HG03045 (cell line): ENCODE results near the gene VCL.
"Not testable (repeated sequence)": the region's sequence is repeated elsewhere in the genome, so short reads cannot be mapped to it uniquely, and the experiment has no call there.

Experiments used
- ATAC-seq: cut with Tn5 transposase; IDR thresholded peaks from one replicate; pipeline ENCODE4 v1.9.1; 2021; ENCODE audit warnings: mild to moderate bottlenecking, moderate library complexity; ENCODE audit not compliant: unreplicated experiment

VCL gene

GRCh38 chr10:73971636-73972354 lies 26.1 kb upstream of the VCL start:
- no peak for ATAC-seq

- no peak for ATAC-seq
These were observed 24.5 kb upstream of the VCL start for GRCh38 chr10:73973427-73973826.

GRCh38 chr10:73974309-73974946 lies 23.5 kb upstream of the VCL start:
- ATAC-seq, result no peak

DNA sequence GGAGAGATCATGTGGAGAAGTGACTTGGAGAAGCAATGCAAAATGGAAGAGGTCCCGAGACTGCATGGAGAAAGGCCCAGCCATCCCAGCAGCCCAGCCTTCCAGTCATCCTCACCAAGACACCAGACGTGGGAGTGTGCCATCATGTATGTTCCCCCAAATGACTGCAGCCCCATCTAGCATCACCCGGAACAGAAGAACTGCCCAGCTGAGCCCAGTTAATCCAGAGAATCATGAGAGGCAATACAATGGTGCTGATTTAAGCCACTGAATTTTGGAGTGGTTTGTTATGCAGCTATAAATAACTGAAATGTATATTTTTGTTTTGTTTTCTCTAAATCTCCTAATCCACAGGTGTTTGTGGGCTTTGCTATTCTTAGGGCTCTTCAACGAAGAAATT lies 22.5 kb upstream of the VCL start:
- ATAC-seq, result no peak

GRCh38 chr10:73979141-73979808 lies 18.6 kb upstream of the VCL start:
- no peak for ATAC-seq

DNA sequence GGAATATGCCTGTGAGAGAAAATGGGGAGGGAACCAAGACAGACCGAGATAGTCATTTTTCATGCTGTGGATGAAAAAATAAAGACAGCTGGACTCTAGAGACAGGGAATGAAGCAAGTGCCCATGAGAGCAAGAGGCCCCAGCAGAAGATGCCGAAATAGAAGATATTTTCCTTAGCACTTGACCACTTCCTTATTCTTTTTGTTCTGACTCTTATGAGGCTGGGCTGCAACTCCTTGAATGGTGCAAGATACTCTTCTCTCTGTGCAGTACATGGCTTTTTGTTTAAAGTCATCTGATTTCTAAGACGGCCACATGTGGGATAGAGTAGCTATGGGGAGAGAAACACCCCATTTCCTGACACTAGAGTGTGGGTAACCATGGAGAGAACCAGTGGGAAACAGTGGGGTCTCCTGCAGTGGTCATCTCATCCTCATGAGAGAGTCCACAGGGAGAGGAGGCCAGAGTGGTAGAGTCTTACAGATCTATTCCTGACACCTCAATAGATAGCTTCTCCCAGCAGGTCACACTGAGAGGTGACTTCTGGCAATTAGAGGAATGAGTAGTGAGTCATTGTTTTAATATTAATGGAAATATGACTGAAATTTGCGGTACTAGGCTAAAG lies 18.0 kb upstream of the VCL start:
- no peak for ATAC-seq

DNA sequence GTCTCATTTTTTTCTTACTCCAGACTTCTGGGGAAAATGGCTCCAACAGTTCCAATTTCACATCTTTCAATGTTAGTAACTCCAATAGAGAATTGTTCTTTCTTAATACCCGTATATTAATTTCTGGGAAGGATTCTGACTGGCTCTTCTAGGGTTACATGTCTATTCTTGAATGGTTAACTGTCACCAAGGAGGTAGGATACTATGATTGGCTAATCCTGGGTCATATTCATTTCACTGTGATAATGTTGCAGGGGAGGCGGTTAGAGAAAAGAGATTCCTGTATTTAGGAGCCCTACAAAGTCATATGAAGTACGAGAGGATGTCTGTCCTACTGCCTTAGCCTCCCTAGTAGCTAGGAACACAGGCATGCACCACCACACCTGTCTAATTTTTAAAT lies 16.1 kb upstream of the VCL start:
- no peak for ATAC-seq

GRCh38 chr10:73983096-73984047 lies 14.5 kb upstream of the VCL start:
- no peak for ATAC-seq

DNA sequence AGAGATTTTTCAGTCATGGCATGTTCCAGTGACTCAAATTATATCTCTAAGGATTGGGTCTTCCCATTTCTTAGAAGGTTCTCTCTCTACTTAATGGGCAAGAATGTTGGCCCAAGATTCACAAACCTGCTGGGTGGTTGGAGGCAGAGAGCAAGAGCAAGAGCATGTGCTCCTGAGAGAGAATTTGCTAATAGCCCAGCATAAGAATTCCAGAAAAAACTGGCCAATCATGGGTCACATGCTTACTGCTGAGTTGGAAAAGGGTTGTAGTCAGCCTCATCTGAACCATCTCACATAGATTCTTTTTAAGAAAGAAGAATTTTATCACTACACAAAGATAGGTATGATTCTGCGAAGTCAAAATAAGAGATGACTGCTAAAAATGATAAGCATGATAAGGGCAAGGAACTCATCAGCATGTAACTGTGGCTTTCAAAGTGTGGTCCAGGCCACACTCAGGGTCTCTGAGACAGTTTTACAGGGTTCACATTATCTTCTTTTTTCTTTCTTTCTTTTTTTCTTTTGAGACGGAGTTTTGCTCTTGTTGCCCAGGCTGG lies 8.2 kb upstream of the VCL start:
- ATAC-seq, result no peak

DNA sequence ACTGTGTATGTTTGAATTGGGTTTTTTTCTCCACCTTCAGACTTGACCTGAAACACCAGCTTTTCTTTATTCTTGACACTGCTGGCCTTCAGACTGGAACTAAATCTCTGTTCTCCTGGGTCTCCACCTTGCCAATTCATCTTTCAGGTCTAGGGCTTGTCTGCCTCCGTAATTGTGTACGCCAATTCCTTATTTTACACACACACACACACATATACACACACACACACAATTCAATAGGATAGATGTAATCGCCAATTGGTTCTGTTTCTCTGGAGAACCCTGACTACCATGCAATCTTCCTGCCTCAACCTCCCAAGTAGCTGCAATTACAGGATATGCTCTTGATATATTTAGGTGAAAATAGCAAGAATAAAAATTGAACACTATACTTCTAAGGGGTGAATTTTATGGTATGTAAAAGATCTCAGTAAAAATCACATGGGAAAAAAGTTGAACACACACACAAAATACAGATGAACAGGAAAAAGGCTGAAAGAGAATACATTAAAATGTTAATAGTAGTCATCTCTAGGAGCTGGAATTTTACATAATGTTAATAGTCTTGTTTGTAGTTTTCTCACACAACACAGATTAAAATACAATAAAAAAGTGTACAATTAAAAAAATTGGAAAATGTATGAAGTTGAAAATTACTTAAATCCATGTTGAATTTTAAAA lies 6.6 kb upstream of the VCL start:
- no peak for ATAC-seq

- ATAC-seq, result no peak
These were observed 6.1 kb upstream of the VCL start for GRCh38 chr10:73991884-73992245.

GRCh38 chr10:73992899-73993788 lies 4.8 kb upstream of the VCL start:
- no peak for ATAC-seq

DNA sequence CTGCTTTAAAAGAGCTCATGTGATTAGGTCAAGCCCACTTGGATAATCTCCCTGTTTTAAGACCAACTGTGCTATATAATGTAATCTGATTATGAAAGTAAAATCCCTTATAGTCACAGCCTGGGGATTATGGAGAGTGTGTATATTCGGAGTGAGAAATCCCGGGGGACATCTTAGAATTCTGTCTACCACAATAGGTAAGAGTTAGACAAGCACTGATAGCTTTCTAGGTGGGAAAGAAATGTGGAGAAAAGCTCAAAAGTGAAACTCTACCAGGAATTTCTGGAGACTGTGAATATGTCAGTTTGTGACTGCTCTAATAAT lies 2.9 kb upstream of the VCL start:
- ATAC-seq, result no peak

- peak; percentile 28 for ATAC-seq
These were observed 492 bp upstream of the VCL start for GRCh38 chr10:73997461-73997786.

- ATAC-seq, result no peak
These were observed 660 bp downstream of the VCL start for GRCh38 chr10:73998623-73998928.

- no peak for ATAC-seq
These were observed 1.2 kb downstream of the VCL start for GRCh38 chr10:73998929-73999691.

DNA sequence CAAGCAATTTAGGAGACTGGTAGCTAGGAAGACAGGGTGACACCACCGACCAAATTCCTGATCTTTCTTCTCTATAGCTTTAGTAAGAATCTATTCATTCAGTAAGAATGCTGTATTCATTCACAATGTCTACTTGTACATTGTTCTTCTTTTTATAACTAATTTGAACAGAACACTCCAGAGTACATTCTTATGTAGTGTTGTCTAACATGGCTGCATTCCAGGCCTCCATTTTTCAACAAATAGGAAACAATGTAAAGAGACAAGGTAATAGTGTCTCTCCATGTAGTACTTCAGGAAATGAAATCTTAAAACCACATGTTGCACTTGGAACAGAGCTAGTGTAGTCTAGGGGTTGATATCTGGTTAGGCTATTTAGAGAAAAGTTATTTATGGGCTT lies 1.8 kb downstream of the VCL start:
- ATAC-seq, result no peak

GRCh38 chr10:74000244-74000643 lies 2.3 kb downstream of the VCL start:
- ATAC-seq, result not testable (repeated sequence)
